RWPE2 (cell line): Measurements from ENCODE around the gene NCK1.
"Not testable (repeated sequence)": the region's sequence is repeated elsewhere in the genome, so short reads cannot be mapped to it uniquely, and the experiment has no call there.

Experiments
- ATAC-seq: fragments of 200-7000 bp; cut with Tn5 transposase; 3 replicates; pipeline ENCODE4 v1.9.1; 2021; ENCODE audit warnings: low read depth
- DNase-seq: peaks from one replicate; pipeline ENCODE4 v3.0.0-alpha.2; 2020; ENCODE audit warnings: low spot score
- H3K27ac ChIP-seq: fragments of 450-650 bp; 2 replicates; pipeline ENCODE4 v1.5.1; 2017; ENCODE audit warnings: mild to moderate bottlenecking; ENCODE audit not compliant: poor library complexity, severe bottlenecking
- H3K27me3 ChIP-seq: fragments of 250-450 bp; sonication (Bioruptor Pico); 2 replicates; pipeline ENCODE4 v1.5.1; 2021; ENCODE audit warnings: mild to moderate bottlenecking, moderate library complexity; ENCODE audit not compliant: insufficient read depth, poor library complexity, severe bottlenecking
- H3K36me3 ChIP-seq: fragments of 250-450 bp; sonication (Bioruptor Pico); 2 replicates; pipeline ENCODE4 v1.5.1; 2020; ENCODE audit warnings: low read depth, mild to moderate bottlenecking, moderate library complexity
- H3K4me1 ChIP-seq: fragments of 250-450 bp; sonication (Bioruptor Pico); 2 replicates; pipeline ENCODE4 v1.5.1; 2021; ENCODE audit warnings: mild to moderate bottlenecking, moderate library complexity; ENCODE audit not compliant: insufficient read depth, poor library complexity, severe bottlenecking
- H3K4me3 ChIP-seq: fragments of 250-450 bp; sonication (Bioruptor Pico); 2 replicates; pipeline ENCODE4 v1.5.1; 2021; ENCODE audit warnings: mild to moderate bottlenecking, moderate library complexity; ENCODE audit not compliant: severe bottlenecking
- H3K9me3 ChIP-seq: fragments of 250-450 bp; sonication (Bioruptor Pico); 2 replicates; pipeline ENCODE4 v1.5.1; 2021; ENCODE audit warnings: mild to moderate bottlenecking, moderate library complexity; ENCODE audit not compliant: severe bottlenecking
- TF ChIP-seq, protein P1 (sequence below): fragments of 450-650 bp; IDR thresholded peaks from one replicate; pipeline ENCODE4 v1.5.1; 2017; ENCODE audit warnings: mild to moderate bottlenecking, moderate library complexity; ENCODE audit not compliant: poor library complexity, severe bottlenecking

NCK1 gene

DNA sequence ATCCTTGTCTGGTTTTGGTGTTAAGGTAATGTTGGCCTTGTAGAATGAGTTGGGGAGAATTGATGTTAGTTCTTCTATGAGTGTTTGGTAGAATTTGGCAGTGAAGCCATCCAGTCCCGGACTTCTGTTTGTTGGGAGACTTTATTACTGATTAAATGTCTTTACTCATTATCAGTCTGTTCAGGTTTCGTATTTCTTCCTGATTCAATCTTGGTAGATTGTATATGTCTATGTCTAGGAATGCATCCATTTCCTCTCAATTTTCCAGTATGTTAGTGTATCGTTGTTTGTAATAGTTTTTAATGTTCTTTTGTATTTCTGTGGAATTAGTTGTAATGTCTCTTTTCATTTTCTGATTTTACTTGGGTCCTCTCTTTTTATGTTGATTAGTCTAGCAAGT is 39.4 kb downstream of the NCK1 start:
- Histone ChIP-seq H3K4me3 (no peak overlapping the region), H3K27ac (no peak overlapping the region), H3K4me1 (no peaks in the 10 kb centered on the region), H3K9me3 (peaks cover 8% of the 10 kb centered on the region), H3K36me3 (peaks cover 20% of the 10 kb centered on the region), H3K27me3 (no peaks in the 10 kb centered on the region)
- ATAC-seq (no peak), DNase-seq (no peak)
- TF ChIP-seq, protein P1, sequence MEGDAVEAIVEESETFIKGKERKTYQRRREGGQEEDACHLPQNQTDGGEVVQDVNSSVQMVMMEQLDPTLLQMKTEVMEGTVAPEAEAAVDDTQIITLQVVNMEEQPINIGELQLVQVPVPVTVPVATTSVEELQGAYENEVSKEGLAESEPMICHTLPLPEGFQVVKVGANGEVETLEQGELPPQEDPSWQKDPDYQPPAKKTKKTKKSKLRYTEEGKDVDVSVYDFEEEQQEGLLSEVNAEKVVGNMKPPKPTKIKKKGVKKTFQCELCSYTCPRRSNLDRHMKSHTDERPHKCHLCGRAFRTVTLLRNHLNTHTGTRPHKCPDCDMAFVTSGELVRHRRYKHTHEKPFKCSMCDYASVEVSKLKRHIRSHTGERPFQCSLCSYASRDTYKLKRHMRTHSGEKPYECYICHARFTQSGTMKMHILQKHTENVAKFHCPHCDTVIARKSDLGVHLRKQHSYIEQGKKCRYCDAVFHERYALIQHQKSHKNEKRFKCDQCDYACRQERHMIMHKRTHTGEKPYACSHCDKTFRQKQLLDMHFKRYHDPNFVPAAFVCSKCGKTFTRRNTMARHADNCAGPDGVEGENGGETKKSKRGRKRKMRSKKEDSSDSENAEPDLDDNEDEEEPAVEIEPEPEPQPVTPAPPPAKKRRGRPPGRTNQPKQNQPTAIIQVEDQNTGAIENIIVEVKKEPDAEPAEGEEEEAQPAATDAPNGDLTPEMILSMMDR: no peak

- H3K9me3 ChIP-seq, H3K4me1 ChIP-seq, H3K27me3 ChIP-seq, H3K27ac ChIP-seq, ATAC-seq, DNase-seq, H3K4me3 ChIP-seq: not testable (repeated sequence)
- peaks cover 17% of the 10 kb centered on the region for H3K36me3 ChIP-seq
These were observed 40.5 kb downstream of the NCK1 start for GRCh38 chr3:136902530-136902929.

DNA sequence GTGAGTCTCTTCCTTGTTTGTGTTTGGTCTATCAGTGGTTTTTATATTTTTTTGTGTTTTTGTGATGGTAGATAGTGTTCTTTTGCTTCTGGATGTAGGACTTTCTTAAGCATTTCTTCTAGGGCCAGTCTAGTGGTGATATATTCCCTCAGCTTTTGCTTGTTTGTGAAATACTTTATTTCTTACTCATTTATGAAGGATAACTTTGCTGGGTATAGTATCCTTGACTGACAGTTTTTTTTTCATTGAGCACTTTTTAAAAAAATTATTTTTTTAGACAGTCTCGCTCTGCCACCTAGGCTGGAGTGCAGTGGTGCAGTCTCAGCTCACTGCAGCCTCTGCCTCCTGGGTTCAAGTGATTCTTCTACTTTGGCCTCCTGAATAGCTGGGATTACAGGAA is 41.9 kb downstream of the NCK1 start:
- H3K4me3 ChIP-seq: no peak overlapping the region
- DNase-seq: no peak
- H3K27ac ChIP-seq: no peak overlapping the region
- ATAC-seq: no peak
- peaks cover 8% of the 10 kb centered on the region for H3K9me3 ChIP-seq
- TF ChIP-seq, protein P1: no peak
- no peaks in the 10 kb centered on the region for H3K27me3 ChIP-seq
- H3K36me3 ChIP-seq: peaks cover 14% of the 10 kb centered on the region
- no peaks in the 10 kb centered on the region for H3K4me1 ChIP-seq

DNA sequence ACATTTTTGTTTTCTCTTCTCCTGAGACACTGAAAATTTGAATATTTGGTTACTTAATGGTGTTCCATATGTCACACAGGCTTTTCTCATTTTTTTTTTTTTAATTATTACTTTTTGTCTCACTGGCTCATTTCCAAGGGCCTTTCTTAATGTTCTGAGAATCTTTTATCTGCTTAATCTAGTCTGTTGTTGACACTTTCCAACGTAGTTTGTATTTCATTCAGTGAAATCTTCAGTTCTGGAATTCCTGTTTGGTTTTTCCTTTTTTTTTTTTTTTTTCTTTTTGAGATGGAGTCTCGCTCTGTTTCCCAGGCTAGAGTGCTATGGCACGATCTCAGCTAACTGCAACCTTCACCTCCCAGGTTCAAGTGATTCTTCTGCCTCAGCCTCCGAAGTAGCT is 42.7 kb downstream of the NCK1 start:
- Histone ChIP-seq H3K27me3 (no peaks in the 10 kb centered on the region), H3K36me3 (peaks cover 10% of the 10 kb centered on the region)

GRCh38 chr3:136905549-136905948 is 43.5 kb downstream of the NCK1 start:
- DNase-seq: no peak
- Histone ChIP-seq H3K36me3 (peaks cover 7% of the 10 kb centered on the region; the same call in 1 of the 2 replicates), H3K4me3 (no peak overlapping the region), H3K4me1 (no peaks in the 10 kb centered on the region), H3K9me3 (peaks cover 8% of the 10 kb centered on the region), H3K27ac (no peak overlapping the region), H3K27me3 (no peaks in the 10 kb centered on the region)
- TF ChIP-seq, protein P1: no peak
- ATAC-seq: no peak

More for the DNA sequence above, 42.7 kb downstream of the NCK1 start:
- ATAC-seq (no peak), DNase-seq (no peak)
- H3K27ac ChIP-seq: no peak overlapping the region
- H3K4me3 ChIP-seq: no peak overlapping the region
- peaks cover 8% of the 10 kb centered on the region for H3K9me3 ChIP-seq
- no peaks in the 10 kb centered on the region for H3K4me1 ChIP-seq
- TF ChIP-seq, protein P1: no peak
